H1 (cell line): ENCODE results near the gene CDK5RAP3. TPM values are rescaled to one million over a fixed set of nuclear protein-coding genes. Genes with fewer than 3 reads are reported as not detected.

ENCODE experiments used
- CTCF ChIA-PET: fragments of 300-600 bp; sonication (Branson Sonifier 250); formaldehyde crosslinking; loops from one replicate; lab custom pipeline; 2021; ENCODE audit not compliant: partially characterized antibody; lab: Charles Lee
- POLR2A ChIA-PET: fragments of 300-600 bp; sonication (Branson Sonifier 250); formaldehyde crosslinking; loops from one replicate; lab custom pipeline; 2021; ENCODE audit warnings: inconsistent platforms; ENCODE audit not compliant: partially characterized antibody; lab: Charles Lee
- DNase-seq, 2 experiments: peaks; one replicate each; pipeline versions ENCODE4 v3.0.0 to v3.0.0-alpha.2; 2010 to 2022; ENCODE audit warnings: low spot score in 2 of 2, low read depth in 1 of 2, mixed read lengths in 1 of 2
- FAIRE-seq: peaks from 2 replicates; lab custom pipeline; 2011; peaks lifted over from hg19 to GRCh38; lab: Jason Lieb, UNC
- H2AFZ ChIP-seq: 2 replicates; pipeline ENCODE4 v1.8.1; 2012; ENCODE audit warnings: low read length, inconsistent platforms
- H2AK5ac ChIP-seq: 2 replicates; pipeline ENCODE4 v1.6.1; 2013; ENCODE audit warnings: low read depth, low read length
- H2BK120ac ChIP-seq: replicated peaks from 2 replicates; pipeline ENCODE3; 2013; ENCODE audit warnings: low read depth, low read length, inconsistent platforms
- H2BK12ac ChIP-seq: 2 replicates; pipeline ENCODE4 v1.6.1; 2013; ENCODE audit warnings: low read depth, low read length
- H2BK15ac ChIP-seq: 2 replicates; pipeline ENCODE4 v1.6.1; 2013; ENCODE audit warnings: low read length
- H2BK20ac ChIP-seq: 2 replicates; pipeline ENCODE4 v1.6.1; 2013; ENCODE audit warnings: low read length
- H2BK5ac ChIP-seq: 2 replicates; pipeline ENCODE4 v1.6.1; 2013; ENCODE audit warnings: low read depth, low read length
- H3K14ac ChIP-seq: 2 replicates; pipeline ENCODE4 v1.6.1; 2013; ENCODE audit warnings: inconsistent platforms; ENCODE audit not compliant: insufficient read length
- H3K18ac ChIP-seq: 2 replicates; pipeline ENCODE4 v1.6.1; 2013; ENCODE audit warnings: low read length; ENCODE audit errors: extremely low read depth
- H3K23ac ChIP-seq: 2 replicates; pipeline ENCODE4 v1.6.1; 2013; ENCODE audit warnings: inconsistent platforms; ENCODE audit not compliant: insufficient read length
- H3K23me2 ChIP-seq: 2 replicates; pipeline ENCODE4 v1.6.1; 2013; ENCODE audit warnings: low read depth, low read length
- H3K27ac ChIP-seq: 2 replicates; pipeline ENCODE4 v1.6.1; 2011; ENCODE audit warnings: low read depth, low read length, inconsistent platforms
- H3K27me3 ChIP-seq, 4 experiments: replicated peaks in 1 of 4; 1 replicate in 1 of 4; 2 replicates in 3 of 4; pipeline versions ENCODE4 v1.6.1 to v1.8.1; 2011 to 2013; ENCODE audit warnings: low read length in 3 of 4, mild to moderate bottlenecking in 3 of 4, inconsistent platforms in 2 of 4, mixed read lengths in 2 of 4, moderate library complexity in 1 of 4; ENCODE audit not compliant: control insufficient read depth in 3 of 4, insufficient read depth in 3 of 4; ENCODE audit errors: extremely low read depth in 1 of 4
- H3K36me3 ChIP-seq, 4 experiments: 2 replicates each; pipeline versions ENCODE4 v1.6.1 to v1.8.1; 2011 to 2013; ENCODE audit warnings: mild to moderate bottlenecking in 4 of 4, low read length in 3 of 4, moderate library complexity in 2 of 4, control low read depth in 1 of 4, inconsistent platforms in 1 of 4; ENCODE audit not compliant: insufficient read depth in 4 of 4, control insufficient read depth in 2 of 4
- H3K4ac ChIP-seq: replicated peaks from 2 replicates; pipeline ENCODE3; 2013; ENCODE audit warnings: low read length, low read depth, mixed read lengths, inconsistent platforms; ENCODE audit not compliant: insufficient read length
- H3K4me1 ChIP-seq, 4 experiments: replicated peaks in 1 of 4; 1 replicate in 1 of 4; 2 replicates in 3 of 4; pipeline versions ENCODE4 v1.6.1 to v1.8.1; 2011 to 2013; ENCODE audit warnings: low read length in 3 of 4, inconsistent platforms in 2 of 4, mixed read lengths in 1 of 4; ENCODE audit not compliant: insufficient read depth in 4 of 4, control insufficient read depth in 3 of 4
- H3K4me2 ChIP-seq, 2 experiments: 2 replicates each; pipeline versions ENCODE4 v1.6.1 to v1.8.1; 2011 to 2013; ENCODE audit warnings: low read depth in 2 of 2, low read length in 2 of 2, control low read depth in 1 of 2, inconsistent platforms in 1 of 2, mild to moderate bottlenecking in 1 of 2; ENCODE audit not compliant: insufficient read depth in 1 of 2
- H3K4me3 ChIP-seq, 4 experiments: fragments of 200-600, 300-600 bp in 1 of 4; sonication (generic), shearing (Covaris generic), sonication (Bioruptor Twin) in 1 of 4; 2 replicates each; pipeline versions ENCODE4 v1.5.1 to v1.8.1; 2011 to 2016; ENCODE audit warnings: low read length in 4 of 4, low read depth in 3 of 4, control low read depth in 2 of 4, inconsistent platforms in 2 of 4, mild to moderate bottlenecking in 2 of 4, mixed read lengths in 1 of 4, moderate library complexity in 1 of 4; ENCODE audit not compliant: insufficient read depth in 2 of 4; ENCODE audit errors: extremely low read depth in 1 of 4
- H3K56ac ChIP-seq: replicated peaks from 2 replicates; pipeline ENCODE3; 2013; ENCODE audit warnings: low read depth, mild to moderate bottlenecking, mixed read lengths, low read length, inconsistent platforms; ENCODE audit not compliant: insufficient read length
- H3K79me1 ChIP-seq: 2 replicates; pipeline ENCODE4 v1.6.1; 2013; ENCODE audit warnings: low read depth, low read length, control low read depth
- H3K79me2 ChIP-seq, 2 experiments: 2 replicates each; pipeline versions ENCODE4 v1.6.1 to v1.8.1; 2012 to 2013; ENCODE audit warnings: low read length in 2 of 2, mild to moderate bottlenecking in 2 of 2, inconsistent platforms in 1 of 2; ENCODE audit not compliant: insufficient read depth in 2 of 2, control insufficient read depth in 1 of 2
- H3K9ac ChIP-seq, 4 experiments: replicated peaks in 1 of 4; 1 replicate in 1 of 4; 2 replicates in 3 of 4; pipeline versions ENCODE4 v1.6.1 to v1.8.1; 2011 to 2013; ENCODE audit warnings: low read depth in 3 of 4, low read length in 3 of 4, control low read depth in 2 of 4, mild to moderate bottlenecking in 2 of 4, moderate library complexity in 2 of 4, inconsistent platforms in 1 of 4; ENCODE audit errors: extremely low read depth in 1 of 4
- H3K9me3 ChIP-seq, 2 experiments: 2 replicates each; pipeline versions ENCODE4 v1.6.1 to v1.8.1; 2012 to 2013; ENCODE audit warnings: mild to moderate bottlenecking in 2 of 2, moderate library complexity in 2 of 2, control low read depth in 1 of 2, inconsistent platforms in 1 of 2, low read depth in 1 of 2, low read length in 1 of 2, mixed read lengths in 1 of 2; ENCODE audit not compliant: insufficient read depth in 2 of 2
- H4K20me1 ChIP-seq, 2 experiments: replicated peaks in 1 of 2; 2 replicates each; pipeline versions ENCODE3 to v1.8.1; 2011 to 2013; ENCODE audit warnings: inconsistent platforms in 2 of 2, low read length in 2 of 2, mild to moderate bottlenecking in 1 of 2; ENCODE audit not compliant: insufficient read depth in 2 of 2, control insufficient read depth in 1 of 2
- H4K5ac ChIP-seq: 2 replicates; pipeline ENCODE4 v1.6.1; 2013; ENCODE audit warnings: low read length, low read depth, mixed read lengths, inconsistent platforms; ENCODE audit not compliant: insufficient read length
- H4K8ac ChIP-seq: 2 replicates; pipeline ENCODE4 v1.8.0; 2013; ENCODE audit warnings: mild to moderate bottlenecking, moderate library complexity, low read length, inconsistent platforms; ENCODE audit not compliant: insufficient read depth; ENCODE audit errors: extremely low read depth
- H4K91ac ChIP-seq: replicated peaks from 2 replicates; pipeline ENCODE3; 2013; ENCODE audit warnings: low read length, mixed read lengths, inconsistent platforms; ENCODE audit not compliant: insufficient read length
- ATF2 ChIP-seq: IDR thresholded peaks from 2 replicates; pipeline ENCODE4 v1.6.1; 2012; ENCODE audit warnings: low read length, inconsistent platforms
- CEBPB ChIP-seq: IDR thresholded peaks from 2 replicates; pipeline ENCODE4 v1.6.1; 2012; ENCODE audit warnings: low read depth, low read length
- EZH2 ChIP-seq: fragments of 200-600 bp; sonication (generic); IDR thresholded peaks from 2 replicates; pipeline ENCODE4 v1.7.1; 2012; ENCODE audit warnings: low read depth, mild to moderate bottlenecking, moderate library complexity, low read length, inconsistent platforms; ENCODE audit not compliant: severe bottlenecking
- FOSL1 ChIP-seq: IDR thresholded peaks from 2 replicates; pipeline ENCODE4 v1.6.1; 2011; ENCODE audit warnings: mild to moderate bottlenecking, low read depth, low read length, moderate library complexity; ENCODE audit not compliant: insufficient read depth
- MAX ChIP-seq: IDR thresholded peaks from 2 replicates; pipeline ENCODE4 v1.6.1; 2012; ENCODE audit warnings: inconsistent platforms
- POU5F1 ChIP-seq: IDR thresholded peaks from 2 replicates; pipeline ENCODE4 v1.6.1; 2011; ENCODE audit warnings: low read depth, mild to moderate bottlenecking, low read length, moderate library complexity
- WGBS, 2 experiments: shearing (Covaris generic) in 1 of 2; methylation state at CpG; one replicate each; pipeline versions ENCODE4 v1.1.6 to v1.1.7; 2013 to 2015; ENCODE audit warnings: low lambda C conversion rate in 2 of 2, mixed read lengths in 2 of 2, inconsistent platforms in 1 of 2, low coverage in 1 of 2, missing lambda C conversion rate in 1 of 2; ENCODE audit not compliant: insufficient replicate concordance in 2 of 2, insufficient coverage in 1 of 2, insufficient read length in 1 of 2; ENCODE audit errors: extremely low coverage in 1 of 2, missing lambda C conversion rate in 1 of 2; 5-methylcytosine and 5-hydroxymethylcytosine counted together
- polyA plus RNA-seq, 7 experiments: library from polyadenylated mRNA; depleted of rRNA in 3 of 7; stranded (reverse) in 5 of 7; unstranded in 2 of 7; fragments of >200 nt in 5 of 7; fragments of 200-250 nt in 2 of 7; gene quantifications; 1 replicate in 5 of 7; 2 replicates in 1 of 7; 4 replicates in 1 of 7; pipeline versions ENCODE4 v1.2.1 to v1.2.3, GENCODE V29; 2011 to 2013; ENCODE audit warnings: missing spikeins in 2 of 7, mixed read lengths in 2 of 7
- total RNA-seq: library from RNA; stranded (reverse); fragmentation: NEBNext Ultra II Directional; extraction: Animal tissue kit (Norgen Biotek cat#: 25700); gene quantifications from 2 replicates; pipeline ENCODE4 v1.2.1, GENCODE V29; 2021
- TF ChIP-seq, protein P1 (sequence below), 3 experiments: IDR thresholded peaks; 1 replicate in 2 of 3; 2 replicates in 1 of 3; pipeline versions ENCODE4 v1.5.1 to v1.6.1; 2011; ENCODE audit warnings: low read length in 3 of 3, mild to moderate bottlenecking in 3 of 3, inconsistent platforms in 2 of 3, low read depth in 1 of 3, moderate library complexity in 1 of 3; ENCODE audit not compliant: insufficient read depth in 1 of 3; ENCODE audit errors: control extremely low read depth in 1 of 3

The CDK5RAP3 gene
- total and polyA plus RNA-seq, 2 of the 8 experiments (the other 6 are each of a cell fraction or from before 2014, with no cell fraction given): 88.2 to 93.2 TPM

DNA sequence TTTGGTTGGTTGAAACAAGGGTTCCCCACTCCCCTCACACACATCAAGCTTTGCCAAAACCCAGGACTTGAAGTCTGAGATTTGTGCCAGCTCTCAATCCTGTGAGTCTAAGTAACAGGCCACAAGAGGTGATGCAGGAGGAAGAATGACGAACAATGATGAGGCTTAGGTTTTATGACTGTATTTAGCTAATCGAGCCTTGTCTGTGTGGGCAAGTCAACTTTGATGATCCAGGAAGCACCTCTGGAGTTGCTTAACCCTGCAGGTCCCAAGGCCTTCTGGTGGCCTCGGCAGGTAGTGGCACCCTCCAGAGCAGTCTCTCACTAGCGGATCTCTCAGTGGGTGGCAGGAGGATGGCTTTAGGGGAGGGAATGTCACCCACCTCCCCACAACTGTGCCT, 28.7 kb downstream of the CDK5RAP3 start:
- H3K79me1 ChIP-seq: no peaks in the 10 kb centered on the region
- H3K4me3 ChIP-seq: no peak overlapping the region
- H2BK20ac ChIP-seq: no peak overlapping the region
- H3K27me3 ChIP-seq: no peaks in the 10 kb centered on the region
- no peak for TF ChIP-seq ATF2
- TF ChIP-seq MAX: no peak
- TF ChIP-seq FOSL1: no peak
- TF ChIP-seq POU5F1: no peak
- TF ChIP-seq EZH2: no peak
- peak; percentile 39; the same call in 1 of the 2 replicates for TF ChIP-seq CEBPB
- TF ChIP-seq, protein P1, sequence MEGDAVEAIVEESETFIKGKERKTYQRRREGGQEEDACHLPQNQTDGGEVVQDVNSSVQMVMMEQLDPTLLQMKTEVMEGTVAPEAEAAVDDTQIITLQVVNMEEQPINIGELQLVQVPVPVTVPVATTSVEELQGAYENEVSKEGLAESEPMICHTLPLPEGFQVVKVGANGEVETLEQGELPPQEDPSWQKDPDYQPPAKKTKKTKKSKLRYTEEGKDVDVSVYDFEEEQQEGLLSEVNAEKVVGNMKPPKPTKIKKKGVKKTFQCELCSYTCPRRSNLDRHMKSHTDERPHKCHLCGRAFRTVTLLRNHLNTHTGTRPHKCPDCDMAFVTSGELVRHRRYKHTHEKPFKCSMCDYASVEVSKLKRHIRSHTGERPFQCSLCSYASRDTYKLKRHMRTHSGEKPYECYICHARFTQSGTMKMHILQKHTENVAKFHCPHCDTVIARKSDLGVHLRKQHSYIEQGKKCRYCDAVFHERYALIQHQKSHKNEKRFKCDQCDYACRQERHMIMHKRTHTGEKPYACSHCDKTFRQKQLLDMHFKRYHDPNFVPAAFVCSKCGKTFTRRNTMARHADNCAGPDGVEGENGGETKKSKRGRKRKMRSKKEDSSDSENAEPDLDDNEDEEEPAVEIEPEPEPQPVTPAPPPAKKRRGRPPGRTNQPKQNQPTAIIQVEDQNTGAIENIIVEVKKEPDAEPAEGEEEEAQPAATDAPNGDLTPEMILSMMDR (IDR thresholded peaks at IDR 0.05; ENCODE audit: control extremely low read depth in 1 of 3, insufficient read depth in 1 of 3, low read depth in 1 of 3, low read length in 3 of 3): peak in 1 of 3 experiments; percentile 10; a peak in 1 of 4 replicates
- H2AFZ ChIP-seq: no peak overlapping the region
- H2AK5ac ChIP-seq: no peak overlapping the region; the same call in 1 of the 2 replicates
- peak overlapping the region; percentile 70; the same call in 1 of the 2 replicates for H2BK12ac ChIP-seq
- no peaks in the 10 kb centered on the region for H3K36me3 ChIP-seq
- H3K9ac ChIP-seq: no peak overlapping the region
- CTCF ChIA-PET: interaction anchor here (0.6 to 27.8 kb wide), 12 partner anchors 11 to 1340 kb away, joined by 3 to 493 read pairs (median 4); partner anchors contain the start of genes CDK5RAP3, PNPO and PRR15L
- POLR2A ChIA-PET: interaction anchor here (1.0 to 1.5 kb wide), 6 partner anchors 13 to 143 kb away, joined by 3 to 7 read pairs (median 4); partner anchors contain the start of gene NFE2L1
- peak overlapping the region; percentile 13; the same call in 1 of the 2 replicates for H2BK15ac ChIP-seq
- no peak overlapping the region for H3K4ac ChIP-seq
- 76% methylated on average over 4 of the region's 4 CpGs; no CpG with 5 or more reads in 1 of the 2 experiments for WGBS, 2 experiments
- H3K14ac ChIP-seq: no peak overlapping the region
- no peak overlapping the region for H3K27ac ChIP-seq
- H4K91ac ChIP-seq: no peak overlapping the region
- no peak overlapping the region; the same call in 1 of the 2 replicates for H3K18ac ChIP-seq
- peak overlapping the region; percentile 75; the same call in 1 of the 2 replicates for H2BK5ac ChIP-seq
- no peak overlapping the region for H4K8ac ChIP-seq
- H3K79me2 ChIP-seq: no peaks in the 10 kb centered on the region
- no peaks in the 10 kb centered on the region for H3K9me3 ChIP-seq
- no peak overlapping the region for H3K23ac ChIP-seq
- FAIRE-seq (no peak), DNase-seq (no peak)
- H3K4me1 ChIP-seq: peaks cover 27 to 44% (median 32%) of the 10 kb centered on the region in 4 experiments
- H3K56ac ChIP-seq: no peak overlapping the region
- H4K20me1 ChIP-seq: no peaks in the 10 kb centered on the region
- H3K23me2 ChIP-seq: 0 out of 2 replicates have a peak, but pooled peaks cover 2% of the 10 kb centered on the region
- no peak overlapping the region for H3K4me2 ChIP-seq
- no peak overlapping the region for H2BK120ac ChIP-seq
- H4K5ac ChIP-seq: no peak overlapping the region
